Astrocyte of the cerebellum (primary cell): ENCODE data around the gene OPA1.

ENCODE experiments used
- DNase-seq: peaks from one replicate; pipeline ENCODE4 v3.0.0-alpha.2; 2011; ENCODE audit warnings: low read depth
- H3K4me3 ChIP-seq: 2 replicates; pipeline ENCODE4 v1.5.1; 2011; ENCODE audit warnings: mild to moderate bottlenecking, low read depth, low read length, moderate library complexity
- CTCF ChIP-seq: IDR thresholded peaks from 2 replicates; pipeline ENCODE4 v1.5.1; 2012; ENCODE audit warnings: low read length, low read depth, moderate library complexity, mild to moderate bottlenecking; ENCODE audit errors: missing control alignments
- in situ Hi-C: cut with HindIII; loops from 2 replicates; pipeline ENCODE4 v1.10.0; 2017; ENCODE audit warnings: low sequenced_read_pairs

The OPA1 gene

DNA sequence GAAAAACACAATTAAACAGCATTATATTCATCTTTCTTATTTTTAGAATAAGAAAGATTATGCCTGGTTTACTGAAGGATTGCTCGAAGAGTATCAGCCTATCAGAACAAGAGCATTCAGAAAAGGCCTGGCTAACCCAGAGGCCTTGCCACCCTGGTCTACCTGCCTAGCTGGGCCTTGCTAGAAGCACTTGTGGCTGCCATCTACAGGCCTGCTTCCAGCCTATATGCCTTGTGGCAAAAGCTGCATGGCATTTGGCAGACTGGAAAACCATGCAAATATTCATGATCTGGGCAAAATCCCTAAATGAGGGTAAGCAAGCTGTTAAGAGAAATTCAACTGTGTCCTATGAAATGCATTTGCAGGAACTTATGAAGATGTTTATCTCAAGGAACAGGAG lies 29.0 kb upstream of the OPA1 start:
- peak; percentile 6 for TF ChIP-seq CTCF
- DNase-seq: no peak
- no peak overlapping the region for H3K4me3 ChIP-seq
- in situ Hi-C loops: no loop called here

DNA sequence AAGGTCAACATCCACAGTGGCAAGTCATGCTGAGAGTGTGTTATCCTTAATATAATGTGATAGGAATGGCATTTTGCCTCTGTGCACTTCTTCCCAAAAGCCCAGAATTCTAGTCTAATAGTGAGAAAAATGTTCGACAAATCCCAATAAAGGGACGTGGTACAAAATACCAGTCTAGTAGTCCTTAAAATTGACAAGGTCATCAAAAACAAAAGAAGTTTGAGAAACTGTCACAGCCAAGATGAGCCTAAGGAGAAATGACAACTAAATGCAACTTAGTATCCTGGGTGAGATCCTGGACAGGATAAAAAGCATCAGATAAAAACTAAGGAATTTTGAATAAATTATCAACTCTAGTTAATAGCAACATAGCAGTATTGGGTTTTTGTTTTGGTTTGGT lies 23.9 kb upstream of the OPA1 start:
- no peak for TF ChIP-seq CTCF
- no peak for DNase-seq
- in situ Hi-C loops: no loop called here
- no peak overlapping the region for H3K4me3 ChIP-seq

DNA sequence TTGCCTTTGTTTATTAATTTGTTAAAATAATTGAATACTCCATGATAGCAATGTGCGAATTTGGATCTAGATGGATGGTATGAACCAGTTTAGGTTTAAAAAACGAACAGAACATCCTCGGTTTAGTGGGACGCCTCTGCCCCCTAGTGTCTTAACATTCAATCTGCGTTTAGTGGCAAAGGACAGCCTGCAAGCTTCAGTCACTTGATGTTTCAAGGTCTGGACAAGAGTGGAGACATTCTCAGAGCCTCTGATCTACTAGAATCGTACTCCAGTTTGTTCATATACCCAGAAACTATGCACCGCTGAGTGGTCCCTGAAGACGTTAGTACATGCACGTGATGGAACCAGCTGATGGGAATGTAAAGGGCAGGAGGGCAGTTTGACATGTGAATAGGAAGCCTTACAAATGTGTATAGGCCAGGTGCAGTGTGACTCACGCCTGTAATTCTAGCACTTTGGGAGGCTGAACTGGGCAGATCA lies 20.5 kb upstream of the OPA1 start:
- peak; percentile 84 for TF ChIP-seq CTCF
- in situ Hi-C loops: no loop called here
- peak; percentile 50 for DNase-seq
- H3K4me3 ChIP-seq: no peak overlapping the region

DNA sequence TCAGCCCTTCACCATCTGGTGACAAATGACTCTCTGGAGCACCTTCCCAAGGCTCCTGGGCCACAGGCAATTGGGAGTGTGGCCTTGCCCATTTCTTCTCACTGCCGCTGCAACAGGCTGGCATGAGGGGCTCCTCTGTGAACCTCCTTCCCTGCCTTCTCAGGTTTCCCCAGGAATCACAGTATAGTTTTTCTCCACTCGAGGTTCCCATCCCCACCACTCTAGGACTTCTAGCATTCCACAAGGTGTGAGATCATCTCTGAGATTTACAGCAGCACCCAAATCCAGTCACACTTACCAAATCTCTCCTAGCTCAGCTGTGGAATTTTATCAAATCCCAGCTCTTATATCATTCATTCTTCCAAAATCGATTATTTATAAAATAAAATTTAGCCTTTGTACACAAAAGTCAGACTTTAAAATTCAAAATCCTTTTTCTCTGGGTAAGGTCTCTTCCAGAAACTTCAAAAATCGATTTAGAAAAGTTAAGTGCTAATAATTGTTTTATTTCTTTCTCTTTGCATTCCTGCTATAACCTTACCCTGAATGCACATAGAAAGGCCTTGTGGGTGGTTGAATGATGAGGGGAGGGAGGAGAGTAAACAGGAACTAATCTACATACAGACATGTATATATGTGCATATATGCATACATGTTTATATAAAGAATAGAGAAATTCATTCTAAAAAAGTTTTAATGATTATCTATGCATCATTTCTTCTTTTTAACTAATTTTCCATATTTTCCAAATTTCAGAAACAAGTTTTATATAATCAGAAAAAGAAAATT lies 19.4 kb upstream of the OPA1 start:
- no peak for DNase-seq
- TF ChIP-seq CTCF: no peak
- H3K4me3 ChIP-seq: no peak overlapping the region
- in situ Hi-C loops: no loop called here

- in situ Hi-C loops: no loop called here
- no peak for DNase-seq
- H3K4me3 ChIP-seq: no peak overlapping the region
- no peak for TF ChIP-seq CTCF
Observed at GRCh38 chr3:193574488-193575070, 18.4 kb upstream of the OPA1 start.

- no peak overlapping the region for H3K4me3 ChIP-seq
Observed at GRCh38 chr3:193585530-193585929, 7.5 kb upstream of the OPA1 start.

More at GRCh38 chr3:193585530-193585929, 7.5 kb upstream of the OPA1 start:
- in situ Hi-C loops: loop anchor here (10.0 kb wide), 1 partner anchor 761 kb away; no protein-coding TSS in a partner anchor
- TF ChIP-seq CTCF: no peak
- no peak for DNase-seq
